ENCODE measurements around the gene TMEM145. TPM values are rescaled to one million over a fixed set of nuclear protein-coding genes. Genes with fewer than 3 reads are reported as not detected.
"Not testable (repeated sequence)": the region's sequence is repeated elsewhere in the genome, so short reads cannot be mapped to it uniquely, and the experiment has no call there.

The TMEM145 gene
- total RNA-seq, 1 donor from 2014 or later: 0.82 TPM

- Mint-ChIP-seq H3K9me3 (no peaks in the 10 kb centered on the region), H3K4me1 (peaks cover 16% of the 10 kb centered on the region), H3K27me3 (peaks cover 34% of the 10 kb centered on the region), H3K36me3 (ENCODE audit: low read depth) (peaks cover 5% of the 10 kb centered on the region), H3K27ac (no peak overlapping the region), H3K4me3 (peak overlapping the region; percentile 93)
- intact Hi-C loops (cut with micrococcal nuclease): loop anchor here (2.0 to 5.0 kb wide), 3 partner anchors 39 to 147 kb away; no protein-coding TSS in a partner anchor
- DNase-seq: peak; percentile 75
Measured at GRCh38 chr19:42323852-42324654, 10.9 kb downstream of the TMEM145 start.

DNA sequence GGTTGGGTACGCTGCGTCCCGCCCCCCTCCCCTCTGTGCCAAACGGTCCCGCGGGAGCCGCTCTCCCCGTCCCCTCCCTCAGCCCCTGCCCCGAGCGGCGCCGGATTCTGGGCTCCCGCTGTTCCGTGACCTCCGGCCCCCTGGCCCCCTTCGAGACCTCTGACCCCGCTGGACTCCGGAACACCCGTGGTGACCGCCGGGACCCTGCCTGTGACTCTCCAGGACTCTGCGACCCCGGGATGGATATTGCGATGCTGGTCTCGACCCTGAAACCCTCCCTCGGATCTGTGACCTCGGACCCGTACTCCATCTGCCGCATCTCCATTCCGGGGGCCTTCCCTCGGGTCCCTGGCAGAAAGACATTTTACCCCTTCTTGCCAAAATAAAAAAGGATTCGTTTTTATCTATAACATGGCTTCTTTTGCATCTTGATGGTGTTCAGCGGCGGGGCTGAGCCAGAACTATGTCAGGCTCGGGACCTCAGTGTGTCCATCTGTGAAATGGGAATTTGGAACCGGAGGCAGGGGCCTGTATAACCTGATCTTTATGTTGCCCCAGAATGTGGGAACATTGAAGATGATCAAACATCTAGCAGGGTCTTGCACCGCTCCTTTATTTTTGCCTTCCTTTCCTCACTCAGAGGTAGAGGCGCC lies 11.7 kb downstream of the TMEM145 start:
- Mint-ChIP-seq H3K4me1 (peaks cover 16% of the 10 kb centered on the region), H3K27ac (peak overlapping the region; percentile 87), H3K4me3 (peak overlapping the region; percentile 93), H3K36me3 (ENCODE audit: low read depth) (peaks cover 5% of the 10 kb centered on the region), H3K27me3 (peaks cover 34% of the 10 kb centered on the region), H3K9me3 (no peaks in the 10 kb centered on the region)
- intact Hi-C loops (cut with micrococcal nuclease): loop anchor here (1.0 to 5.0 kb wide), 7 partner anchors 22 to 191 kb away; partner anchors contain the start of genes PAFAH1B3 and PRR19
- DNase-seq: no peak

- H3K27ac Mint-ChIP-seq: peak within 1 kb of the TSS; percentile 87
- peak; percentile 100 for DNase-seq
- H3K9me3 Mint-ChIP-seq: no peaks in the 10 kb centered on the region
- peak within 1 kb of the TSS; percentile 93 for H3K4me3 Mint-ChIP-seq
- intact Hi-C loops (cut with micrococcal nuclease): loop anchor here (1.0 to 2.0 kb wide), 6 partner anchors 23 to 192 kb away; partner anchors contain the start of genes PAFAH1B3 and PRR19
- peaks cover 5% of the 10 kb centered on the region for H3K36me3 Mint-ChIP-seq (ENCODE audit: low read depth)
- peaks cover 29% of the 10 kb centered on the region for H3K27me3 Mint-ChIP-seq
- peaks cover 16% of the 10 kb centered on the region for H3K4me1 Mint-ChIP-seq
Measured at GRCh38 chr19:42325308-42325895, 12.3 kb downstream of the TMEM145 start, which contains the start of gene MEGF8. TSS of gene MEGF8 (plus strand) at chr19:42325635. CDS start at chr19:42326244, 609 bp downstream.

DNA sequence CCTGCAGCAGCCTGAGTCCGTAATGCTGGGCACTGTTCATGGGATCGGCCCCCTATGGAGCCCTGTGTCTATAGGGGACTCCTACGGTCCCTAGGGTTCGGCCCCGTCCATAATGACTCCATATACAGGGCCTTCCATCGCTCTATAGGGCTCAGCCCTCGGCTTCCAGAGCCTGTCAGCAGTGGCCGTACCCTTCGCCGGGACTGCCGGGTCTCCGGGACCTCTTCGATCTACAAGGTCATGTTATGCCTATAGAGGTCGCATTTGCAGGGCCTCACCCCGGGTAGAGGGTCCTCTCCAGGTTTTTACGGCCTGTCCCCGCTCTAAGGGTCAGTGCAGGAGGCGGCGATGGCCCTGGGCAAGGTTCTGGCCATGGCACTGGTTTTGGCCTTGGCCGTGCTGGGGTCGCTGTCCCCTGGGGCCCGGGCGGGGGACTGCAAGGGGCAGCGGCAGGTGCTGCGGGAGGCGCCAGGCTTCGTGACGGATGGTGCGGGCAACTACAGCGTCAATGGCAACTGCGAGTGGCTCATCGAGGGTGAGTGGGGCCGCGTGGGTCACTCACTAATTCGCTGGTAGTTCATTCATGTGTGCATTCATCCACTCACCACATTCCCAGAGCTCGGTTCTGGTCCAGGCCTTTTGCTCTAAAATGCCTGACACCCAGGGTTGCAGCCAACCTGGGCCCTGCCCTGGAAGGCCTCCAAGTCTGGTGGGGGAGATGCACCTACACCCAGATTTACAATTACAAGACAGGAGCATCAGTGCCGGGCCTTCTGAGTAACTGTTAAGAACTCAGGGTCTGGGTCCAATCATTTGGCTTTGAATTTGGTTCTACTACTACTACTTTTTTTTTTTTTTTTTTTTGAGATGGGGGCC lies 13.0 kb downstream of the TMEM145 start:
- no peaks in the 10 kb centered on the region for H3K9me3 Mint-ChIP-seq
- peak; percentile 80 for DNase-seq
- peaks cover 5% of the 10 kb centered on the region for H3K36me3 Mint-ChIP-seq (ENCODE audit: low read depth)
- H3K4me1 Mint-ChIP-seq: peaks cover 16% of the 10 kb centered on the region
- peak overlapping the region; percentile 87 for H3K27ac Mint-ChIP-seq
- peaks cover 24% of the 10 kb centered on the region for H3K27me3 Mint-ChIP-seq
- H3K4me3 Mint-ChIP-seq: peak overlapping the region; percentile 93
- intact Hi-C loops (cut with micrococcal nuclease): loop anchor here (1.0 to 2.0 kb wide), 6 partner anchors 24 to 193 kb away; partner anchors contain the start of genes PAFAH1B3 and PRR19

- Mint-ChIP-seq H3K4me3 (peak overlapping the region; percentile 93), H3K9me3 (no peaks in the 10 kb centered on the region), H3K36me3 (ENCODE audit: low read depth) (peaks cover 5% of the 10 kb centered on the region), H3K4me1 (peaks cover 16% of the 10 kb centered on the region), H3K27me3 (peaks cover 20% of the 10 kb centered on the region), H3K27ac (no peak overlapping the region)
- no peak for DNase-seq
- intact Hi-C loops (cut with micrococcal nuclease): no loop called here
Measured at GRCh38 chr19:42326969-42327368, 13.9 kb downstream of the TMEM145 start.

GRCh38 chr19:42327381-42327780 lies 14.3 kb downstream of the TMEM145 start:
- intact Hi-C loops (cut with micrococcal nuclease): no loop called here
- H3K9me3 Mint-ChIP-seq: no peaks in the 10 kb centered on the region
- peaks cover 16% of the 10 kb centered on the region for H3K27me3 Mint-ChIP-seq
- peaks cover 5% of the 10 kb centered on the region for H3K36me3 Mint-ChIP-seq (ENCODE audit: low read depth)
- H3K4me1 Mint-ChIP-seq: peaks cover 16% of the 10 kb centered on the region
- H3K27ac Mint-ChIP-seq: no peak overlapping the region
- H3K4me3 Mint-ChIP-seq: no peak overlapping the region
- no peak for DNase-seq

- DNase-seq: no peak
- Mint-ChIP-seq H3K36me3 (ENCODE audit: low read depth) (peaks cover 5% of the 10 kb centered on the region), H3K4me1 (peaks cover 16% of the 10 kb centered on the region), H3K4me3 (no peak overlapping the region), H3K27me3 (peaks cover 11% of the 10 kb centered on the region), H3K27ac (no peak overlapping the region), H3K9me3 (no peaks in the 10 kb centered on the region)
- intact Hi-C loops (cut with micrococcal nuclease): no loop called here
Measured at GRCh38 chr19:42328106-42328505, 15.0 kb downstream of the TMEM145 start.

- Mint-ChIP-seq H3K27me3 (peaks cover 6% of the 10 kb centered on the region), H3K4me3 (no peak overlapping the region), H3K9me3 (no peaks in the 10 kb centered on the region), H3K36me3 (ENCODE audit: low read depth) (peaks cover 5% of the 10 kb centered on the region), H3K4me1 (peaks cover 16% of the 10 kb centered on the region), H3K27ac (no peak overlapping the region)
- DNase-seq: no peak
- intact Hi-C loops (cut with micrococcal nuclease): no loop called here
Measured at GRCh38 chr19:42328854-42329253, 15.7 kb downstream of the TMEM145 start.

DNA sequence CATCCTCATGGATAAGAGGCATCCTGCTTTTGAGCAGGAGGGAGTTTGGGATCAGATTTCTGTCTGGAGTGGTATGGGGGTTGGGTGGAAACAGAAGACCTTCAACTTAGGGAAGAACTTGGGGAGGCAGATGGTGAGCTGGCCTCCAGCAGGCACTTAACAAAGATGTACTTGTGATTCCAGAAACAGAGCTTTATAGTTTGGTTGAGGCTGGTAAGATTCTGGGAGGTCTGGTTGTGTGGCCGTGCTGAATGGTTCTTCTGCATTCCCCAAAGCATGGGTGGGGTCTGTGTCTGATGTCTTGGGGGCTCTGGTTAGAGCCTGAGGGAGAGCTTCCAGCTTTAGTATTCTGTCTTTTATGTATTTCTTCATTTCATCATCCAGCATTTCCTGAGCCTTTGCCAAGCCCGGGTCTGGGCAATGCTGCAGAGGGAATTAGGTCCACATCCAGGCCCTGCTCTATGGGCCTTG lies 17.2 kb downstream of the TMEM145 start:
- no peaks in the 10 kb centered on the region for H3K9me3 Mint-ChIP-seq
- peaks cover 11% of the 10 kb centered on the region for H3K4me1 Mint-ChIP-seq
- intact Hi-C loops (cut with micrococcal nuclease): no loop called here
- H3K27ac Mint-ChIP-seq: no peak overlapping the region
- no peak overlapping the region for H3K4me3 Mint-ChIP-seq
- no peak for DNase-seq
- peaks cover under 1% of the 10 kb centered on the region for H3K36me3 Mint-ChIP-seq (ENCODE audit: low read depth)
- H3K27me3 Mint-ChIP-seq: peaks cover under 1% of the 10 kb centered on the region

DNA sequence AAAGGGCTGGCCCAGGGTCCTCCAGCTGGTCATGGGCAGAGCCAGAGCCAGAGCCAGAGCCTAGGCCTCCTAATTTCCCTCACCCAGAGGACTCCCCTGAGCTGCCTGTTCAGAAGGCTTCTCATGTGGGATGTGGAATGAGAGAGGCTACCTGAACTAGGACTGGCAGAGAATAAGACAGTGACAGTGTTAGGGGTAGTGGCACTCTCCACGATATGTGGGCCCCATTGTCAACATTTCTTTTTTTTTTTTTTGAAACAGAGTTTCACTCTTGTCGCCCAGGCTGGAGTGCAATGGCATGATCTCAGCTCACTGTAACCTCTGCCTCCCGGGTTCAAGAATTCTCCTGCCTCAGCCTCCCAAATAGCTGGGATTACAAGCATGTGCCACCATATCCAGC lies 18.2 kb downstream of the TMEM145 start:
- DNase-seq; H3K27me3 Mint-ChIP-seq; H3K36me3 Mint-ChIP-seq (ENCODE audit: low read depth); intact Hi-C loops (cut with micrococcal nuclease); H3K9me3 Mint-ChIP-seq; H3K27ac Mint-ChIP-seq; H3K4me3 Mint-ChIP-seq; H3K4me1 Mint-ChIP-seq: not testable (repeated sequence)

GRCh38 chr19:42332059-42332458 lies 18.9 kb downstream of the TMEM145 start:
- H3K9me3 Mint-ChIP-seq: no peaks in the 10 kb centered on the region

GRCh38 chr19:42333018-42333417 lies 19.9 kb downstream of the TMEM145 start:
- Mint-ChIP-seq H3K9me3 (no peaks in the 10 kb centered on the region), H3K27me3 (no peaks in the 10 kb centered on the region), H3K27ac (no peak overlapping the region), H3K4me1 (no peaks in the 10 kb centered on the region), H3K36me3 (ENCODE audit: low read depth) (no peaks in the 10 kb centered on the region), H3K4me3 (no peak overlapping the region)
- no peak for DNase-seq
- intact Hi-C loops (cut with micrococcal nuclease): no loop called here

More at GRCh38 chr19:42332059-42332458, 18.9 kb downstream of the TMEM145 start:
- no peak for DNase-seq
- no peak overlapping the region for H3K27ac Mint-ChIP-seq
- no peaks in the 10 kb centered on the region for H3K27me3 Mint-ChIP-seq
- no peak overlapping the region for H3K4me3 Mint-ChIP-seq
- intact Hi-C loops (cut with micrococcal nuclease): no loop called here
- H3K36me3 Mint-ChIP-seq (ENCODE audit: low read depth): no peaks in the 10 kb centered on the region
- H3K4me1 Mint-ChIP-seq: peaks cover 2% of the 10 kb centered on the region
